Hematopoietic multipotent progenitor cell treated with erythropoietin and hydrocortisone succinate and interleukin-3 and kit ligand, for 6 days (in vitro differentiated cells): ENCODE data around the gene ATXN3L.
"Not testable (repeated sequence)": the region's sequence is repeated elsewhere in the genome, so short reads cannot be mapped to it uniquely, and the experiment has no call there.

Experiments used
- DNase-seq: peaks from one replicate; pipeline ENCODE4 v3.0.0-alpha.2; 2015

Gene ATXN3L

DNA sequence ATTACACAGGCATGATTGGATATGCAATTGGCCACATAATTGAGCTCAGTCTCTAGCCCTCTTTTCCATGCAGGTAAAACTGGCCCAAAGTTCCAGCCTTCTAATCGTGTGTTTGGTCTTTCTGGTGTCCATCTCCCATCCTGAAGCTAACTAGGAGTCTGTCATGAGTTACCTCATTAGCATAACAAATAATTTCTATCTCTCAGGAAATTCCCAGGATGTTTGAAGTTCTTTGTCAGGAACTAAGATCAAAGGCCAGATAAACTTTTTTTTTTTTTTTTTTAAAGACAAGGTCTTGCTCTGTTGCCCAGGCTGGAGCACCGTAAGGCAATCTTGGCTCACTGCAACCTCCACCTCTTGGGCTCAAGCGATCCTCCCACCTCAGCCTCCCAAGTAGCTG lies 15.8 kb downstream of the ATXN3L start:
- no peak for DNase-seq

GRCh38 chrX:13303248-13303647 lies 16.6 kb downstream of the ATXN3L start:
- DNase-seq, result not testable (repeated sequence)

DNA sequence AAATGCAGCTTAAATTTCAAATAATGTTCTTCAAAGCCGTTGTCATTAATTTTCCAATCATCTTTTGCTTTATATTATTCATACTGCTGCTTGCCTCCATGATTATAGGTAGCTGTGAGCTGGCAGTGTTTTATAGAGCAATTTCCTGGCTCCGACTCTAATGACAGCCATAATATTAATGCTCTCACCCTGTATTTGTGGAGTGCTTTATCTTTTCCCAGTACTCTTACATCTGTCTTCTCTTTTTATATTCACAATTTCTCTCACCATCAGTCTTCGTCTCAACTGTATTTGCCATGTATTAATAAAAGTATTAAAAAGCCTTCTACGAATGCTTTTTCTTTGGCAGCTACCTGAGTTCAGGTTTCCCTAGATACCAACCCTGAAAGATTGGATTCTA lies 21.0 kb downstream of the ATXN3L start:
- no peak for DNase-seq

DNA sequence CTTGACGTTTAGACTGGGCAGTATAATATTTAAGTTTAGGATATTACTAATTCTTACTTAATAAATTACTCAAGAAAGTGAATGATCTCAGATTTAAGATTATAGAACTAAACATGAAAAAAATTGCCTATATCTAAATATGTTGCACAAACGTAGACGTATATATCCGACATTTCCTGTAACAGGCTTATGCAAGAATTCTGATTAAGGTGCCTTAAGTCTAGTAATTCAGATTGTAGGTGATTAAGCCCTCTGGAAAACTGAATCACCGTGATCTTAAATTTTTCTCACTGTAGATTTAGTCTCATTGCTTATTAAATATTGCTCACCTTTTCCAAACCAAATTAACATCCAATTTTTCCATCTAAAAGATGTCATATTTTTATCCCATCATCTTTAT lies 24.0 kb downstream of the ATXN3L start:
- no peak for DNase-seq

GRCh38 chrX:13293700-13294099 lies 26.2 kb downstream of the ATXN3L start:
- DNase-seq, result no peak

GRCh38 chrX:13290891-13291614 lies 28.8 kb downstream of the ATXN3L start:
- DNase-seq, result no peak

DNA sequence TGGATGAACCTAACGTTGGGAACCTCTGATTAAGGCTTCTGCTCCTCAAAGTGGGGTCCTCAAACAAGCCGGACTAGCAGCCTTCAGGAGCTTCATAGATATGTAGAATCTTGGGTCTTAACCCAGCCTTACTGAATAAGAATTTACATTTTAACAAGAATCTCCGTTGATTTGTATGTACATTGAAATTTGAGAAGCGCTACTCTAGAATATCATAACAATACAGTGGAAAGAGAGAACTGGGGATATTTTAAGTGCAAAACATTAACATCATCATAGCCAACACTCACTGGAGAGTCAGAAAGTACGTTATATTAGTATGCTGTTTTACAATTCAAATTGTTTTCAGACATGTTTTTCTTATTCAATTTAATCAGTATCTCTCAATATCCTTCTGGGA lies 31.2 kb downstream of the ATXN3L start:
- no peak for DNase-seq

- DNase-seq, result no peak
Measured at GRCh38 chrX:13287816-13288215, 32.0 kb downstream of the ATXN3L start.

GRCh38 chrX:13285693-13286092 lies 34.2 kb downstream of the ATXN3L start:
- DNase-seq, result no peak

GRCh38 chrX:13285229-13285628 lies 34.6 kb downstream of the ATXN3L start:
- DNase-seq, result no peak

DNA sequence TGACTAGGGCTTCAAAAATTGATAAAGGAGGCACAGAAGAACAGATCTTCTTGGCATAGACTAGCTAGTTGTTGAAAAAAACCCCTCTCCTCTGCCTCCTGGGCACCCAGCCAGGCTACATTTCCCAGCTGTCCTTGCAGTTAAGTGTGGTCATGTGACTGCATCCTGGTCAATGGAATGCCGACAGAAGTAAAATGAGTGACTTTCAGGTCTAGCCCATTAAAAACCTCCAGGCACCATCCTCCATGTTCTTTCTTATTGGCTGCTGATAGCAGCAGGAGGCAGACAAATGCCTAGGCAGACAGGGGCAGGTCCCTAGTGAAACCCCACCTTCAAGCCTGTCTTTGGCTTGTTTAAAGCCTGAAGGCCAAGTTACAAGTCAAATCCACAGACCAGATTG lies 35.3 kb downstream of the ATXN3L start:
- no peak for DNase-seq

- DNase-seq, result no peak
Measured at GRCh38 chrX:13283950-13284546, 35.8 kb downstream of the ATXN3L start.

- peak; percentile 63 for DNase-seq
Measured at GRCh38 chrX:13283512-13283911, 36.3 kb downstream of the ATXN3L start.

DNA sequence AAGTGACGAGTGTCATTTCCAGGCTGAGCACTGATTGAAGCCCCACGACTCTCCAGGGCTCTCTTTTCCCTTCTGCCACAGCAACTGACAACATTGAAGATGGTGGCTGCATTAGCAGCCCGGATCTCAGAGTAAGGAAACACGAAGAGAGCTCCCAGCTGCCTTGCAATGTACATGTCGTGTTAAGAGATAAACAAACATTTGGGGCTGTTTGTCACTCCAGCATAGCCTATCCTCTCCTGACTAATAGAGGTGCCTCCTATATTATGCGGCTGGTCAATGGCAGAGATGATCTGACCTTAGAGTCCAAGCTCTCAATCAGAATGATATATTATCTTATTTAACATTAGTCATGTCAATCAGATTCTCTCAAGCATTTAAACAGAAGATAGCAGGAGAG lies 38.6 kb downstream of the ATXN3L start:
- DNase-seq, result no peak

DNA sequence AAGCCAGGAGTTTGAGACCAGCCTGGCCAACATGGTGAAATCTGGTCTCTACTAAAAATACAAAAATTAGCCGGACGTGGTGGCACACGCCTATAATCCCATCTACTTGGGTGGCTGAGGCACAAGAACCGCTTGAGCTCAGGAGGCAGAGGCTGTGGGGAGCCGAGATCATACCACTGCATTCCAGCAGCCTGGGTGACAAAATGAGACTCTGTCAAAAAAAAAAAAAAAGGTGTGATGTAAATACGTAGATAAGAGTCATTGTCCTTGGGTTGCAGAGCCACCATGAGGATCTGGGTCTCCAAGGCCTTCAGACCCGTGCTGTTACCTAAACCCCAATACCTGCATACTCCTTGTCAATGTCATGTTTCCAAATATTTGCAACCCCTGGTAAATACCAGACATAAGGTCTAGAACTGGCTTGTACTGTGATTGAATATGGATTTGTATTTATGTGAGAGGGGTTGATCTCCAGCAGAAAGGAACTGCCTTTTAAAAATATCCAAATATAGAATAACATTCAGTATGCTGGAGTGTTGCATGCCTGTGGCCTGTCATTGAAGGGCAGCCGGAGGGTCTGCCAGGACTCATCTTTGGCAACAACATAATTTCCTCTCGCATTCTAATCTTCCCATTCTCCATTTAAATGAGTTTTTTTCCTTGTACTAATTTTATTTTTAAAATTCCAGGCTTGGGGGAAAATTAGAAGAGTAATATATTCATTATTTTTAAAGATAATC lies 40.4 kb downstream of the ATXN3L start:
- no peak for DNase-seq

GRCh38 chrX:13277539-13277938 lies 42.3 kb downstream of the ATXN3L start:
- DNase-seq, result no peak

- no peak for DNase-seq
Measured at GRCh38 chrX:13276991-13277390, 42.9 kb downstream of the ATXN3L start.

GRCh38 chrX:13275031-13275430 lies 44.8 kb downstream of the ATXN3L start:
- no peak for DNase-seq

DNA sequence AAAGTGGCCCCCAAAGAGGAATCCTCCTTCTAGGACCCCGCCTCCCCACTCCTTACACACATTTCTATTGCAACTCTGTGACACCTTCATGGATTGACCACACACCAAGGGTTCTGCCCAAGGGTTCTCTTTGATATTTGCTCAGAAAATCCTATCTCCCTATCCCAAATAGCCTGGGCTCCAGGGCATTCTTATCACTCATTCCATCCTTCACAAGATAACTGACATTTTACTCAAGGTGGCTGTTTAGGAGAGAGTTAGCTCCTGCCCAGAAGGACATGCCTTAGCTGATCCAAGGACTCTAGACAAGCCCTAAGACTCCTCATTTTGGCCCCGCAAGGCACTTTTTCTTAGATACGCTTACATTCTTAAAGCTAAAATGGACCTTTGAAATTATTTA lies 47.4 kb downstream of the ATXN3L start:
- no peak for DNase-seq

- no peak for DNase-seq
Measured at GRCh38 chrX:13271511-13271910, 48.3 kb downstream of the ATXN3L start.

DNA sequence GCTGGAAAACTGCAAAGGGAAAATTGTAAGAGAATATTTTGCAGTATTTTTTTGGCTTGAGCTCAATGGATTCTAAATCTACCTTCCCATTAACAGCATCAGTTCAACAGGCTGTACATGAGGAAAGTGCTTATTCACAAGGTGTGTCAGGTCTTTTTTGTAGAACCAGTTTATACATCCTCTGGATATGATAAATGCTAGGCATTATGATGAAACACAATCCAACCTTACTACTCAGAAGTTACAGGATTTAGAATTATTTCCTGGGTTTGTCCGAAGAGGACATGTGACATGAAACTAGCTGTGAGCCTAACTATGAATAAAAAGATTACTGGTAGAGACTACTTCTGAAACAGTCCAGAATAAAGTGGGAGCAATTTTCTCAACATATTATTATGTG lies 49.5 kb downstream of the ATXN3L start:
- no peak for DNase-seq

GRCh38 chrX:13268874-13269273 lies 51.0 kb downstream of the ATXN3L start:
- no peak for DNase-seq
